Measurements from ENCODE around the gene UBE2I.

DNA sequence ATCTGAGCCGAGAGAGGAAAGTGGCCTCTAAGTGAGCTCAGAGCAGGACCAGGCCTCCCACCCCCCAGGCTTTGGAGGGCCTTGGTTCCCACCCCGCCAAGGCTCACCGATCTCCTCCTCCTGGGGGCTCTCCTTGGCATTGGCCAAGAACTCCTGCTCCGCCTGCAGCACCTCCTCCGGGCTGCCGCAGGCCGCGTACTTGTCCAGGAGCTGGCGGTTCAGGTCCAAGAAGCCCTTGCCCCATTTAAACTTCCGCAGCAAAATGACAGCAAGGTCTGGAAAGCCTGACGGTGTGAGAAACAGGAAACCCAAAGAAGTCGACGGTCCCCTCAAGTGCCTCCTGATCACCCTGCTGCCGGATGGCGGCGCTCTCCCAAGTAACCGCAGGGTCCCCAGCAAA lies 40.5 kb downstream of the UBE2I start:
- TF ChIP-seq, protein P1, sequence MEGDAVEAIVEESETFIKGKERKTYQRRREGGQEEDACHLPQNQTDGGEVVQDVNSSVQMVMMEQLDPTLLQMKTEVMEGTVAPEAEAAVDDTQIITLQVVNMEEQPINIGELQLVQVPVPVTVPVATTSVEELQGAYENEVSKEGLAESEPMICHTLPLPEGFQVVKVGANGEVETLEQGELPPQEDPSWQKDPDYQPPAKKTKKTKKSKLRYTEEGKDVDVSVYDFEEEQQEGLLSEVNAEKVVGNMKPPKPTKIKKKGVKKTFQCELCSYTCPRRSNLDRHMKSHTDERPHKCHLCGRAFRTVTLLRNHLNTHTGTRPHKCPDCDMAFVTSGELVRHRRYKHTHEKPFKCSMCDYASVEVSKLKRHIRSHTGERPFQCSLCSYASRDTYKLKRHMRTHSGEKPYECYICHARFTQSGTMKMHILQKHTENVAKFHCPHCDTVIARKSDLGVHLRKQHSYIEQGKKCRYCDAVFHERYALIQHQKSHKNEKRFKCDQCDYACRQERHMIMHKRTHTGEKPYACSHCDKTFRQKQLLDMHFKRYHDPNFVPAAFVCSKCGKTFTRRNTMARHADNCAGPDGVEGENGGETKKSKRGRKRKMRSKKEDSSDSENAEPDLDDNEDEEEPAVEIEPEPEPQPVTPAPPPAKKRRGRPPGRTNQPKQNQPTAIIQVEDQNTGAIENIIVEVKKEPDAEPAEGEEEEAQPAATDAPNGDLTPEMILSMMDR (IDR thresholded peaks at IDR 0.05), result no peak
- TF ChIP-seq POLR2A (IDR thresholded peaks at IDR 0.05) (no peak), POLR2AphosphoS5 (IDR thresholded peaks at IDR 0.05) (no peak)
